Endodermal cell (in vitro differentiated cells): ENCODE data around the gene ZFTA. TPM values are rescaled to one million over a fixed set of nuclear protein-coding genes. Genes with fewer than 3 reads are reported as not detected.

Experiments used
- DNase-seq: peaks from one replicate; pipeline ENCODE4 v3.0.0-alpha.2; 2017
- H3K27ac ChIP-seq: 2 replicates; pipeline ENCODE4 v1.5.1; 2013; ENCODE audit warnings: mild to moderate bottlenecking, low read depth, low read length, moderate library complexity
- H3K27me3 ChIP-seq: 2 replicates; pipeline ENCODE4 v1.6.1; 2013; ENCODE audit warnings: mild to moderate bottlenecking, low read length, moderate library complexity; ENCODE audit not compliant: insufficient read depth, control insufficient read depth, poor library complexity, severe bottlenecking
- H3K36me3 ChIP-seq: 2 replicates; pipeline ENCODE4 v1.7.0; 2013; ENCODE audit warnings: mild to moderate bottlenecking, low read length, moderate library complexity; ENCODE audit not compliant: control insufficient read depth, insufficient read depth
- H3K4me1 ChIP-seq: one replicate; pipeline ENCODE4 v1.7.0; 2013; ENCODE audit warnings: low read length; ENCODE audit not compliant: control insufficient read depth, insufficient read depth
- H3K4me3 ChIP-seq: 2 replicates; pipeline ENCODE4 v1.5.1; 2013; ENCODE audit warnings: mild to moderate bottlenecking, low read length, moderate library complexity
- H3K9ac ChIP-seq: 2 replicates; pipeline ENCODE4 v1.6.1; 2013; ENCODE audit warnings: mild to moderate bottlenecking, low read length, moderate library complexity; ENCODE audit not compliant: poor library complexity, severe bottlenecking; ENCODE audit errors: extremely low read depth
- H3K9me3 ChIP-seq: 2 replicates; pipeline ENCODE4 v1.6.1; 2013; ENCODE audit warnings: mild to moderate bottlenecking, low read length, moderate library complexity; ENCODE audit not compliant: control insufficient read depth
- H3K27ac Mint-ChIP-seq: 2 replicates; pipeline ENCODE4 v1.8.0; 2020; ENCODE audit warnings: mixed read lengths
- H3K27me3 Mint-ChIP-seq: 2 replicates; pipeline ENCODE4 v1.8.0; 2021; ENCODE audit warnings: mild to moderate bottlenecking, mixed read lengths; ENCODE audit not compliant: insufficient read depth
- H3K36me3 Mint-ChIP-seq: 2 replicates; pipeline ENCODE4 v1.8.0; 2020; ENCODE audit warnings: low read depth, mixed read lengths
- H3K4me1 Mint-ChIP-seq: 2 replicates; pipeline ENCODE4 v1.8.0; 2020; ENCODE audit warnings: mixed read lengths
- H3K4me3 Mint-ChIP-seq: 2 replicates; pipeline ENCODE4 v1.8.0; 2020; ENCODE audit warnings: mild to moderate bottlenecking, moderate library complexity, mixed read lengths
- H3K9me3 Mint-ChIP-seq: 2 replicates; pipeline ENCODE4 v1.8.0; 2020; ENCODE audit warnings: mild to moderate bottlenecking, mixed read lengths
- WGBS, 2 experiments: methylation state at CpG; one replicate each; pipeline versions ENCODE4 v1.1.5 to v1.1.7; 2013; ENCODE audit warnings: missing lambda C conversion rate in 2 of 2, mixed read lengths in 1 of 2; ENCODE audit not compliant: insufficient coverage in 1 of 2, insufficient read length in 1 of 2; 5-methylcytosine and 5-hydroxymethylcytosine counted together
- total RNA-seq, 2 donors: library from RNA; stranded (reverse); fragmentation: NEBNext Ultra II Directional in 1 of 2; extraction: Animal tissue kit (Norgen Biotek cat#: 25700) in 1 of 2; gene quantifications; 2 replicates in 1 of 2; 3 replicates in 1 of 2; pipeline ENCODE4 v1.2.1, GENCODE V29; 2021
- TF ChIP-seq, protein P1 (sequence below): fragments of 200-600 bp; sonication (generic); conservative IDR thresholded peaks from 2 replicates; pipeline ENCODE4 v1.5.0; 2021; ENCODE audit warnings: antibody characterized with exemption, mild to moderate bottlenecking

Gene ZFTA
- total RNA-seq, 2 donors from 2014 or later: 31.9 to 38.0 TPM

- no peak overlapping the region for H3K27ac Mint-ChIP-seq
Observed at GRCh38 chr11:63791495-63792167, 23.1 kb upstream of the ZFTA start.

GRCh38 chr11:63785823-63786222 is 17.2 kb upstream of the ZFTA start:
- Histone ChIP-seq H3K36me3 (no peaks in the 10 kb centered on the region), H3K9ac (no peak overlapping the region), H3K9me3 (peaks cover 2% of the 10 kb centered on the region), H3K4me1 (no peaks in the 10 kb centered on the region), H3K27me3 (no peaks in the 10 kb centered on the region), H3K4me3 (no peak overlapping the region), H3K27ac (no peak overlapping the region)
- no peaks in the 10 kb centered on the region for H3K27me3 Mint-ChIP-seq
- H3K4me3 Mint-ChIP-seq: no peak overlapping the region
- TF ChIP-seq, protein P1, sequence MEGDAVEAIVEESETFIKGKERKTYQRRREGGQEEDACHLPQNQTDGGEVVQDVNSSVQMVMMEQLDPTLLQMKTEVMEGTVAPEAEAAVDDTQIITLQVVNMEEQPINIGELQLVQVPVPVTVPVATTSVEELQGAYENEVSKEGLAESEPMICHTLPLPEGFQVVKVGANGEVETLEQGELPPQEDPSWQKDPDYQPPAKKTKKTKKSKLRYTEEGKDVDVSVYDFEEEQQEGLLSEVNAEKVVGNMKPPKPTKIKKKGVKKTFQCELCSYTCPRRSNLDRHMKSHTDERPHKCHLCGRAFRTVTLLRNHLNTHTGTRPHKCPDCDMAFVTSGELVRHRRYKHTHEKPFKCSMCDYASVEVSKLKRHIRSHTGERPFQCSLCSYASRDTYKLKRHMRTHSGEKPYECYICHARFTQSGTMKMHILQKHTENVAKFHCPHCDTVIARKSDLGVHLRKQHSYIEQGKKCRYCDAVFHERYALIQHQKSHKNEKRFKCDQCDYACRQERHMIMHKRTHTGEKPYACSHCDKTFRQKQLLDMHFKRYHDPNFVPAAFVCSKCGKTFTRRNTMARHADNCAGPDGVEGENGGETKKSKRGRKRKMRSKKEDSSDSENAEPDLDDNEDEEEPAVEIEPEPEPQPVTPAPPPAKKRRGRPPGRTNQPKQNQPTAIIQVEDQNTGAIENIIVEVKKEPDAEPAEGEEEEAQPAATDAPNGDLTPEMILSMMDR: no peak
- DNase-seq: no peak
- H3K36me3 Mint-ChIP-seq: no peaks in the 10 kb centered on the region
- no peak overlapping the region for H3K27ac Mint-ChIP-seq
- WGBS, 2 experiments: 90% methylated on average over 1 of the region's 1 CpG
- H3K4me1 Mint-ChIP-seq: no peaks in the 10 kb centered on the region
- peaks cover 9% of the 10 kb centered on the region for H3K9me3 Mint-ChIP-seq

More at GRCh38 chr11:63791495-63792167, 23.1 kb upstream of the ZFTA start:
- Histone ChIP-seq H3K27me3 (no peaks in the 10 kb centered on the region), H3K36me3 (no peaks in the 10 kb centered on the region), H3K4me1 (no peaks in the 10 kb centered on the region), H3K9me3 (peaks cover 20% of the 10 kb centered on the region), H3K9ac (no peak overlapping the region), H3K27ac (no peak overlapping the region), H3K4me3 (no peak overlapping the region)
- WGBS, 2 experiments: 89 to 92% methylated on average over 3 to 4 of the region's 6 CpGs
- H3K36me3 Mint-ChIP-seq: no peaks in the 10 kb centered on the region
- H3K9me3 Mint-ChIP-seq: peaks cover 28% of the 10 kb centered on the region
- no peaks in the 10 kb centered on the region for H3K4me1 Mint-ChIP-seq
- TF ChIP-seq, protein P1: no peak
- DNase-seq: no peak
- no peak overlapping the region for H3K4me3 Mint-ChIP-seq
- no peaks in the 10 kb centered on the region for H3K27me3 Mint-ChIP-seq

GRCh38 chr11:63783925-63784592 is 15.5 kb upstream of the ZFTA start:
- no peaks in the 10 kb centered on the region for H3K9me3 Mint-ChIP-seq
- H3K4me1 ChIP-seq: no peaks in the 10 kb centered on the region
- no peaks in the 10 kb centered on the region for H3K36me3 Mint-ChIP-seq
- no peak overlapping the region for H3K9ac ChIP-seq
- no peaks in the 10 kb centered on the region for H3K27me3 Mint-ChIP-seq
- H3K27ac ChIP-seq: no peak overlapping the region
- no peaks in the 10 kb centered on the region for H3K9me3 ChIP-seq
- H3K4me1 Mint-ChIP-seq: no peaks in the 10 kb centered on the region
- 66 to 67% methylated on average over 2 to 6 of the region's 7 CpGs for WGBS, 2 experiments
- H3K27me3 ChIP-seq: no peaks in the 10 kb centered on the region
- peak; percentile 61 for DNase-seq
- no peak overlapping the region for H3K4me3 Mint-ChIP-seq
- TF ChIP-seq, protein P1: no peak
- H3K36me3 ChIP-seq: no peaks in the 10 kb centered on the region
- no peak overlapping the region for H3K4me3 ChIP-seq
- H3K27ac Mint-ChIP-seq: peak overlapping the region; percentile 26
